H9 (cell line): ENCODE results near the gene CACHD1. TPM values are rescaled to one million over a fixed set of nuclear protein-coding genes. Genes with fewer than 3 reads are reported as not detected.

Experiments used
- DNase-seq: peaks from one replicate; pipeline ENCODE4 v3.0.0-alpha.2; 2017
- H2AFZ ChIP-seq: one replicate; pipeline ENCODE4 v1.6.1; 2013; ENCODE audit warnings: mild to moderate bottlenecking, low read length, control low read depth, moderate library complexity
- H2AK5ac ChIP-seq: 2 replicates; pipeline ENCODE4 v1.6.1; 2013; ENCODE audit warnings: low read length, control low read depth, mixed read lengths; ENCODE audit not compliant: insufficient read length
- H2BK120ac ChIP-seq: one replicate; pipeline ENCODE4 v1.6.1; 2013; ENCODE audit warnings: low read depth, mild to moderate bottlenecking, low read length, control low read depth, inconsistent platforms; ENCODE audit not compliant: poor library complexity, severe bottlenecking
- H2BK12ac ChIP-seq: 2 replicates; pipeline ENCODE4 v1.6.1; 2013; ENCODE audit warnings: low read length, control low read depth, mixed read lengths, low read depth; ENCODE audit not compliant: insufficient read length
- H2BK15ac ChIP-seq: 2 replicates; pipeline ENCODE4 v1.6.1; 2013; ENCODE audit warnings: low read depth, low read length, control low read depth
- H2BK20ac ChIP-seq: one replicate; pipeline ENCODE4 v1.6.1; 2013; ENCODE audit warnings: low read depth, mild to moderate bottlenecking, low read length, control low read depth, inconsistent platforms; ENCODE audit not compliant: poor library complexity, severe bottlenecking
- H2BK5ac ChIP-seq: 2 replicates; pipeline ENCODE4 v1.6.1; 2013; ENCODE audit warnings: low read length, control low read depth, mixed read lengths; ENCODE audit not compliant: insufficient read length
- H3K14ac ChIP-seq: 2 replicates; pipeline ENCODE4 v1.6.1; 2013; ENCODE audit warnings: low read length, control low read depth; ENCODE audit not compliant: insufficient read depth
- H3K18ac ChIP-seq: 2 replicates; pipeline ENCODE4 v1.6.1; 2013; ENCODE audit warnings: low read depth, mild to moderate bottlenecking, mixed read lengths, low read length, control low read depth; ENCODE audit not compliant: insufficient read length
- H3K23ac ChIP-seq: 2 replicates; pipeline ENCODE4 v1.6.1; 2013; ENCODE audit warnings: low read length, control low read depth, mixed read lengths, low read depth; ENCODE audit not compliant: insufficient read length
- H3K23me2 ChIP-seq: 2 replicates; pipeline ENCODE4 v1.6.1; 2013; ENCODE audit warnings: low read depth, mild to moderate bottlenecking, mixed read lengths, low read length, control low read depth; ENCODE audit not compliant: insufficient read length, poor library complexity, severe bottlenecking
- H3K27ac ChIP-seq: 2 replicates; pipeline ENCODE4 v1.5.1; 2013; ENCODE audit warnings: low read length, control low read depth, mixed read lengths, low read depth; ENCODE audit not compliant: insufficient read length
- H3K27me3 ChIP-seq: 2 replicates; pipeline ENCODE4 v1.6.1; 2013; ENCODE audit warnings: low read length, control low read depth, inconsistent platforms; ENCODE audit not compliant: insufficient read depth
- H3K4ac ChIP-seq: 2 replicates; pipeline ENCODE4 v1.6.1; 2013; ENCODE audit warnings: low read depth, mild to moderate bottlenecking, control low read depth, inconsistent platforms, low read length, moderate library complexity
- H3K4me1 ChIP-seq: 2 replicates; pipeline ENCODE4 v1.6.1; 2013; ENCODE audit warnings: low read length, control low read depth, inconsistent platforms; ENCODE audit not compliant: insufficient read depth
- H3K4me2 ChIP-seq: 2 replicates; pipeline ENCODE4 v1.6.1; 2013; ENCODE audit warnings: low read length, control low read depth, mixed read lengths; ENCODE audit not compliant: insufficient read length, insufficient read depth
- H3K56ac ChIP-seq: 2 replicates; pipeline ENCODE4 v1.6.1; 2013; ENCODE audit warnings: low read depth, mild to moderate bottlenecking, mixed read lengths, low read length, control low read depth; ENCODE audit not compliant: insufficient read length
- H3K79me1 ChIP-seq: 2 replicates; pipeline ENCODE4 v1.6.1; 2013; ENCODE audit warnings: low read depth, mild to moderate bottlenecking, moderate library complexity, low read length, control low read depth, inconsistent platforms; ENCODE audit not compliant: insufficient read depth, poor library complexity, severe bottlenecking
- H3K79me2 ChIP-seq: 2 replicates; pipeline ENCODE4 v1.6.1; 2013; ENCODE audit warnings: low read length, control low read depth, inconsistent platforms; ENCODE audit not compliant: insufficient read depth
- H3K9ac ChIP-seq: 2 replicates; pipeline ENCODE4 v1.6.1; 2013; ENCODE audit warnings: low read length, control low read depth, mixed read lengths; ENCODE audit not compliant: insufficient read length; ENCODE audit errors: extremely low read depth
- H3K9me3 ChIP-seq: one replicate; pipeline ENCODE4 v1.6.1; 2013; ENCODE audit warnings: low read depth, low read length, inconsistent platforms; ENCODE audit not compliant: control insufficient read depth
- H3T11ph ChIP-seq: one replicate; pipeline ENCODE4 v1.6.1; 2013; ENCODE audit warnings: mild to moderate bottlenecking, low read length, control low read depth, inconsistent platforms
- H4K20me1 ChIP-seq: one replicate; pipeline ENCODE4 v1.6.1; 2013; ENCODE audit not compliant: control insufficient read depth, insufficient read length, insufficient read depth
- H4K5ac ChIP-seq: 2 replicates; pipeline ENCODE4 v1.6.1; 2013; ENCODE audit warnings: low read depth, mild to moderate bottlenecking, mixed read lengths, low read length, control low read depth; ENCODE audit not compliant: insufficient read length
- H4K8ac ChIP-seq: replicated peaks from 2 replicates; pipeline ENCODE4 v1.6.1; 2013; ENCODE audit warnings: low read length, control low read depth, mixed read lengths, low read depth; ENCODE audit not compliant: insufficient read length
- H4K91ac ChIP-seq: 2 replicates; pipeline ENCODE4 v1.6.1; 2013; ENCODE audit warnings: low read depth, mild to moderate bottlenecking, moderate library complexity, mixed read lengths, low read length, control low read depth; ENCODE audit not compliant: insufficient read length
- H3K27ac Mint-ChIP-seq, 3 experiments: 2 replicates in 2 of 3; 3 replicates in 1 of 3; pipeline ENCODE4 v1.8.0; 2020 to 2021; ENCODE audit warnings: mixed read lengths in 3 of 3, mild to moderate bottlenecking in 1 of 3, moderate library complexity in 1 of 3
- H3K27me3 Mint-ChIP-seq: 2 replicates; pipeline ENCODE4 v1.8.0; 2021; ENCODE audit warnings: low read depth, mild to moderate bottlenecking, moderate library complexity, mixed read lengths
- H3K36me3 Mint-ChIP-seq, 3 experiments: 2 replicates in 2 of 3; 3 replicates in 1 of 3; pipeline ENCODE4 v1.8.0; 2020 to 2021; ENCODE audit warnings: low read depth in 3 of 3, mixed read lengths in 3 of 3; ENCODE audit not compliant: insufficient read depth in 1 of 3
- H3K4me1 Mint-ChIP-seq, 2 experiments: 2 replicates each; pipeline ENCODE4 v1.8.0; 2020; ENCODE audit warnings: mixed read lengths in 2 of 2
- H3K4me3 Mint-ChIP-seq, 2 experiments: 2 replicates in 1 of 2; 3 replicates in 1 of 2; pipeline ENCODE4 v1.8.0; 2020 to 2021; ENCODE audit warnings: mild to moderate bottlenecking in 2 of 2, mixed read lengths in 2 of 2, moderate library complexity in 1 of 2
- H3K9me3 Mint-ChIP-seq, 2 experiments: 2 replicates in 1 of 2; 3 replicates in 1 of 2; pipeline ENCODE4 v1.8.0; 2020; ENCODE audit warnings: mild to moderate bottlenecking in 2 of 2, mixed read lengths in 2 of 2, moderate library complexity in 1 of 2
- CTCF ChIP-seq: fragments of 200-600 bp; sonication (generic); conservative IDR thresholded peaks from 3 replicates; pipeline ENCODE4 v1.8.0; 2021; ENCODE audit warnings: antibody characterized with exemption, mild to moderate bottlenecking
- WGBS: extraction: QIAGEN DNeasy Blood & Tissue Kit; methylation state at CpG from one replicate; pipeline ENCODE4 v1.1.7; 2013; ENCODE audit warnings: missing lambda C conversion rate, low lambda C conversion rate, mixed read lengths; ENCODE audit not compliant: insufficient read length; ENCODE audit errors: extremely low coverage; 5-methylcytosine and 5-hydroxymethylcytosine counted together
- total RNA-seq: library from RNA; stranded (reverse); gene quantifications from 2 replicates; pipeline ENCODE4 v1.2.1, GENCODE V29; 2021

CACHD1 gene
- total RNA-seq, 1 experiment from 2014 or later = 94.2 TPM

- Histone ChIP-seq H3K56ac (no peak overlapping the region), H2BK20ac (no peak overlapping the region), H2BK5ac (no peak overlapping the region), H3K9ac (no peak overlapping the region), H3K27me3 (no peaks in the 10 kb centered on the region), H4K8ac (no peak overlapping the region), H3K27ac (no peak overlapping the region), H4K91ac (no peak overlapping the region), H4K20me1 (no peaks in the 10 kb centered on the region), H3K23ac (no peak overlapping the region), H3K9me3 (no peaks in the 10 kb centered on the region), H3K4me2 (no peak overlapping the region), H3K4ac (no peak overlapping the region), H2AK5ac (no peak overlapping the region), H3K4me1 (peaks cover 3% of the 10 kb centered on the region; the same call in 1 of the 2 replicates), H3K23me2 (no peaks in the 10 kb centered on the region), H3K79me1 (no peaks in the 10 kb centered on the region), H3T11ph (no peak overlapping the region), H3K14ac (no peak overlapping the region), H2BK12ac (no peak overlapping the region), H3K79me2 (no peaks in the 10 kb centered on the region), H4K5ac (no peak overlapping the region), H2BK15ac (no peak overlapping the region), H3K18ac (no peak overlapping the region), H2AFZ (no peak overlapping the region), H2BK120ac (no peak overlapping the region)
- Mint-ChIP-seq H3K4me1 (peaks cover 21 to 22% of the 10 kb centered on the region in 2 experiments), H3K27ac (peak overlapping the region; percentile 37 to 69 (median 54); a peak in 4 of 7 replicates), H3K4me3 (no peak overlapping the region), H3K27me3 (no peaks in the 10 kb centered on the region; the same call in 1 of the 2 replicates), H3K9me3 (no peaks in the 10 kb centered on the region), H3K36me3 (peaks cover 24 to 91% (median 78%) of the 10 kb centered on the region in 3 experiments; a peak in 6 of 7 replicates)
- no peak for TF ChIP-seq CTCF
- no peak for DNase-seq
- WGBS = no CpG with 5 or more reads among the region's 3 CpGs
Observed at GRCh38 chr1:64687725-64688327, 217.9 kb downstream of the CACHD1 start.
